SU-DHL-6 (cell line): Measurements from ENCODE around the gene DDX56.

Experiments
- H2AFZ ChIP-seq: fragments of 200-600 bp; sonication (generic); 2 replicates; pipeline ENCODE4 v1.6.1; 2014; ENCODE audit warnings: low read depth, mild to moderate bottlenecking, moderate library complexity, mixed read lengths, antibody characterized with exemption, low read length; ENCODE audit not compliant: severe bottlenecking
- H3F3A ChIP-seq: fragments of 200-600 bp; shearing (Covaris generic); 2 replicates; pipeline ENCODE4 v1.6.0; 2016; ENCODE audit warnings: antibody characterized with exemption, mild to moderate bottlenecking; ENCODE audit not compliant: insufficient read depth
- H3K27ac ChIP-seq: fragments of 200-600 bp; sonication (generic); 2 replicates; pipeline ENCODE4 v1.5.1; 2016; ENCODE audit warnings: low read depth, mild to moderate bottlenecking, low read length, moderate library complexity, mixed read lengths
- H3K27me3 ChIP-seq: fragments of 200-600 bp; sonication (generic), shearing (Covaris generic); 2 replicates; pipeline ENCODE4 v1.6.0; 2014; ENCODE audit warnings: mild to moderate bottlenecking, low read length
- H3K36me3 ChIP-seq: fragments of 200-600 bp; sonication (generic); 2 replicates; pipeline ENCODE4 v1.6.1; 2014; ENCODE audit warnings: mild to moderate bottlenecking, low read length, mixed read lengths
- H3K4me2 ChIP-seq: fragments of 300-600, 200-600 bp; shearing (Covaris generic), sonication (generic); 2 replicates; pipeline ENCODE4 v1.6.0; 2014; ENCODE audit warnings: low read length, low read depth, mild to moderate bottlenecking; ENCODE audit not compliant: poor library complexity, severe bottlenecking
- H3K4me3 ChIP-seq: fragments of 200-600 bp; sonication (generic); 2 replicates; pipeline ENCODE4 v1.5.1; 2014; ENCODE audit warnings: antibody characterized with exemption, low read length, mild to moderate bottlenecking, mixed read lengths; ENCODE audit not compliant: insufficient read depth, poor library complexity, severe bottlenecking
- H3K79me2 ChIP-seq: fragments of 200-600 bp; sonication (generic); 2 replicates; pipeline ENCODE4 v1.6.1; 2014; ENCODE audit warnings: mild to moderate bottlenecking, low read length, moderate library complexity; ENCODE audit not compliant: insufficient read depth
- H3K9ac ChIP-seq: fragments of 200-600 bp; sonication (generic); 2 replicates; pipeline ENCODE4 v1.7.0; 2014; ENCODE audit warnings: mild to moderate bottlenecking, low read length
- H3K9me2 ChIP-seq: fragments of 200-600 bp; sonication (generic); replicated peaks from 2 replicates; pipeline ENCODE4 v1.6.1; 2014; ENCODE audit warnings: low read length; ENCODE audit not compliant: insufficient read depth
- H3K9me3 ChIP-seq: fragments of 200-600 bp; sonication (generic); 2 replicates; pipeline ENCODE4 v1.6.1; 2014; ENCODE audit warnings: low read length, mixed read lengths; ENCODE audit not compliant: insufficient read depth
- H4K20me1 ChIP-seq: fragments of 200-600 bp; sonication (generic); 2 replicates; pipeline ENCODE4 v1.6.1; 2014; ENCODE audit warnings: low read depth, mild to moderate bottlenecking, antibody characterized with exemption, low read length, moderate library complexity, mixed read lengths
- EZH2phosphoT487 ChIP-seq: fragments of 200-600 bp; sonication (generic), shearing (Covaris generic); conservative IDR thresholded peaks from 2 replicates; pipeline ENCODE4 v1.6.1; 2018; ENCODE audit warnings: mild to moderate bottlenecking, antibody characterized with exemption, low read length, moderate library complexity, mixed read lengths
- TF ChIP-seq, protein P1 (sequence below): fragments of 200-600 bp; sonication (generic); IDR thresholded peaks from one replicate; pipeline ENCODE4 v1.5.1; 2017; ENCODE audit warnings: antibody characterized with exemption, mild to moderate bottlenecking, low read length, moderate library complexity; ENCODE audit not compliant: insufficient read depth, poor library complexity, severe bottlenecking

Gene DDX56

DNA sequence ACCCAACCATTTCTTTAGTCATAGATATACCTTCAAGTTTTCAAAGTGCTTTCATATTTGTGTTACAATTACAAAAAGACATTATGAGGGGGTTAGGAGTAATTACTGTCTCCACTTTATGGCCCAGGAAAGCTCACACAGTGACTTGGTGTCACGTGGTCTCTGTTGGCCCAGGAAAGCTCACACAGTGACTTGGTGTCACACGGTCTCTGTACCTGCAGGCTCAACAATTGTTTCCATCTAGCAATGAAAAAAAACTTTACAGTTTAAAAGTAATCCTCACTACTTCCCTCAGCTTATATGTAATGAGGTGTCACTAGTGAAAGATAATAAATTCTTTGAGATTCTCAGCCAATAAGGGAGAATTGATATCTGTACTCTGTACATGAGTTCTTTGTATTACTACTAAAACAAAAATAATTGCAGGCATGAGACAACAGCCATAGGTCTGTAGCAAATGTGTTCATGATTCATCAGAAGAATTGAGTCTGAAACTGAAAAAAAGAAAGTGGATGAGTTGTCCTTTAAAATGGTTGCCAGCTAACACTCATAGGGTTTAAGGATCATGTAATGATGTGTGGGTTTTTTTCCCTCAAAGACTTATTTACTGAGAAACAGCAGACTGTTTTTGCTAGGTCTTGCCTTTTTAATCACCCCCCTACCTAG lies 43.6 kb upstream of the DDX56 start:
- TF ChIP-seq EZH2phosphoT487, result no peak
- TF ChIP-seq, protein P1, sequence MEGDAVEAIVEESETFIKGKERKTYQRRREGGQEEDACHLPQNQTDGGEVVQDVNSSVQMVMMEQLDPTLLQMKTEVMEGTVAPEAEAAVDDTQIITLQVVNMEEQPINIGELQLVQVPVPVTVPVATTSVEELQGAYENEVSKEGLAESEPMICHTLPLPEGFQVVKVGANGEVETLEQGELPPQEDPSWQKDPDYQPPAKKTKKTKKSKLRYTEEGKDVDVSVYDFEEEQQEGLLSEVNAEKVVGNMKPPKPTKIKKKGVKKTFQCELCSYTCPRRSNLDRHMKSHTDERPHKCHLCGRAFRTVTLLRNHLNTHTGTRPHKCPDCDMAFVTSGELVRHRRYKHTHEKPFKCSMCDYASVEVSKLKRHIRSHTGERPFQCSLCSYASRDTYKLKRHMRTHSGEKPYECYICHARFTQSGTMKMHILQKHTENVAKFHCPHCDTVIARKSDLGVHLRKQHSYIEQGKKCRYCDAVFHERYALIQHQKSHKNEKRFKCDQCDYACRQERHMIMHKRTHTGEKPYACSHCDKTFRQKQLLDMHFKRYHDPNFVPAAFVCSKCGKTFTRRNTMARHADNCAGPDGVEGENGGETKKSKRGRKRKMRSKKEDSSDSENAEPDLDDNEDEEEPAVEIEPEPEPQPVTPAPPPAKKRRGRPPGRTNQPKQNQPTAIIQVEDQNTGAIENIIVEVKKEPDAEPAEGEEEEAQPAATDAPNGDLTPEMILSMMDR, result no peak
- Histone ChIP-seq H3F3A (no peaks in the 10 kb centered on the region), H3K9me2 (no peaks in the 10 kb centered on the region), H3K4me3 (no peak overlapping the region), H3K4me2 (no peak overlapping the region), H3K27me3 (no peaks in the 10 kb centered on the region), H2AFZ (no peak overlapping the region), H3K9ac (no peak overlapping the region), H4K20me1 (peaks cover 19% of the 10 kb centered on the region), H3K36me3 (no peaks in the 10 kb centered on the region), H3K27ac (no peak overlapping the region), H3K9me3 (no peaks in the 10 kb centered on the region), H3K79me2 (peaks cover 97% of the 10 kb centered on the region)

- TF ChIP-seq EZH2phosphoT487, result no peak
- TF ChIP-seq, protein P1, result no peak
- Histone ChIP-seq H3K4me2 (no peak overlapping the region), H3K9me2 (no peaks in the 10 kb centered on the region), H3K79me2 (peaks cover 97% of the 10 kb centered on the region), H2AFZ (no peak overlapping the region), H3K9me3 (no peaks in the 10 kb centered on the region), H3K4me3 (no peak overlapping the region), H3K27ac (no peak overlapping the region), H3K9ac (no peak overlapping the region), H3K27me3 (no peaks in the 10 kb centered on the region), H3K36me3 (no peaks in the 10 kb centered on the region), H4K20me1 (peaks cover 14% of the 10 kb centered on the region; the same call in 1 of the 2 replicates), H3F3A (no peaks in the 10 kb centered on the region)
These were observed 42.8 kb upstream of the DDX56 start for GRCh38 chr7:44616545-44616944.

DNA sequence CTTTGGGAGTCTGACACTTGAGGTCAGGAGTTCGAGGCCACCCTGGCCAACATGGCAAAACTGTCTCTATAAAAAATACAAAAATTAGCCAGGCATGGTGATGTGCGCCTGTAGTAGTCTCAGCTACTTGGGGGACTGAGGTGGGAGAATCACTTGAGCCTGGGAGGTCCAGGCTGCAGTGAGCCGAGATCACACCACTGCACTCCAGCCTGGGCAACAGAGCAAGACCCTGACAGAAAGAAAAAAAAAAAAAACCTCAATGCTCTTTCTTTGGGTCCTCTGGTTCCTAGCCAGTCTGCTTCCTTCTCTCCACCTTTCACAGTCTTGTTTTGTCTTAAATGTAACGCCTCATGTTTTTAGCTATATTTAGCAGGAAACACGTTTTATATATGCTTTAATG lies 42.1 kb upstream of the DDX56 start:
- Histone ChIP-seq H4K20me1 (peaks cover 14% of the 10 kb centered on the region; the same call in 1 of the 2 replicates), H3K9me3 (no peaks in the 10 kb centered on the region), H3K27me3 (no peaks in the 10 kb centered on the region), H2AFZ (no peak overlapping the region), H3F3A (no peaks in the 10 kb centered on the region), H3K27ac (no peak overlapping the region), H3K9ac (no peak overlapping the region), H3K9me2 (no peaks in the 10 kb centered on the region), H3K36me3 (no peaks in the 10 kb centered on the region), H3K4me2 (no peak overlapping the region), H3K79me2 (peaks cover 97% of the 10 kb centered on the region), H3K4me3 (no peak overlapping the region)
- TF ChIP-seq, protein P1, result no peak
